GM06990 (cell line): ENCODE results near the gene KCNB1.

ENCODE experiments used
- DNase-seq: peaks from one replicate; pipeline ENCODE4 v3.0.0-alpha.2; 2011; ENCODE audit not compliant: insufficient read length; ENCODE audit errors: extremely low read depth
- H3K27me3 ChIP-seq: replicated peaks from 2 replicates; pipeline ENCODE4 v1.6.0; 2011; ENCODE audit warnings: low read length; ENCODE audit not compliant: control insufficient read depth, insufficient read depth
- H3K36me3 ChIP-seq: 2 replicates; pipeline ENCODE4 v1.5.1; 2011; ENCODE audit warnings: low read length; ENCODE audit not compliant: control insufficient read depth, insufficient read depth
- H3K4me3 ChIP-seq: replicated peaks from 2 replicates; pipeline ENCODE4 v1.5.1; 2011; ENCODE audit warnings: low read depth, mild to moderate bottlenecking, control low read depth, low read length
- TF ChIP-seq, protein P1 (sequence below): IDR thresholded peaks from 2 replicates; pipeline ENCODE4 v1.5.1; 2011; ENCODE audit warnings: low read length, control low read depth, mild to moderate bottlenecking, inconsistent platforms; ENCODE audit not compliant: insufficient read depth, poor library complexity, severe bottlenecking

The KCNB1 gene

GRCh38 chr20:49360242-49360968, 122.1 kb downstream of the KCNB1 start:
- TF ChIP-seq, protein P1, sequence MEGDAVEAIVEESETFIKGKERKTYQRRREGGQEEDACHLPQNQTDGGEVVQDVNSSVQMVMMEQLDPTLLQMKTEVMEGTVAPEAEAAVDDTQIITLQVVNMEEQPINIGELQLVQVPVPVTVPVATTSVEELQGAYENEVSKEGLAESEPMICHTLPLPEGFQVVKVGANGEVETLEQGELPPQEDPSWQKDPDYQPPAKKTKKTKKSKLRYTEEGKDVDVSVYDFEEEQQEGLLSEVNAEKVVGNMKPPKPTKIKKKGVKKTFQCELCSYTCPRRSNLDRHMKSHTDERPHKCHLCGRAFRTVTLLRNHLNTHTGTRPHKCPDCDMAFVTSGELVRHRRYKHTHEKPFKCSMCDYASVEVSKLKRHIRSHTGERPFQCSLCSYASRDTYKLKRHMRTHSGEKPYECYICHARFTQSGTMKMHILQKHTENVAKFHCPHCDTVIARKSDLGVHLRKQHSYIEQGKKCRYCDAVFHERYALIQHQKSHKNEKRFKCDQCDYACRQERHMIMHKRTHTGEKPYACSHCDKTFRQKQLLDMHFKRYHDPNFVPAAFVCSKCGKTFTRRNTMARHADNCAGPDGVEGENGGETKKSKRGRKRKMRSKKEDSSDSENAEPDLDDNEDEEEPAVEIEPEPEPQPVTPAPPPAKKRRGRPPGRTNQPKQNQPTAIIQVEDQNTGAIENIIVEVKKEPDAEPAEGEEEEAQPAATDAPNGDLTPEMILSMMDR: no peak
- Histone ChIP-seq H3K27me3 (no peaks in the 10 kb centered on the region; the same call in 1 of the 2 replicates), H3K36me3 (no peaks in the 10 kb centered on the region), H3K4me3 (no peak overlapping the region)
- no peak for DNase-seq

- Histone ChIP-seq H3K27me3 (no peaks in the 10 kb centered on the region; the same call in none of the 2 replicates), H3K4me3 (no peak overlapping the region), H3K36me3 (no peaks in the 10 kb centered on the region)
- DNase-seq: no peak
- TF ChIP-seq, protein P1: no peak
Measured at GRCh38 chr20:49356676-49357075, 125.8 kb downstream of the KCNB1 start.

- TF ChIP-seq, protein P1: no peak
- no peaks in the 10 kb centered on the region for H3K36me3 ChIP-seq
- no peaks in the 10 kb centered on the region; the same call in none of the 2 replicates for H3K27me3 ChIP-seq
- no peak for DNase-seq
- H3K4me3 ChIP-seq: no peak overlapping the region
Measured at GRCh38 chr20:49354673-49355072, 127.8 kb downstream of the KCNB1 start.

- Histone ChIP-seq H3K27me3 (no peaks in the 10 kb centered on the region; the same call in none of the 2 replicates), H3K36me3 (no peaks in the 10 kb centered on the region), H3K4me3 (no peak overlapping the region)
- DNase-seq: no peak
- TF ChIP-seq, protein P1: no peak
Measured at GRCh38 chr20:49353348-49353747, 129.1 kb downstream of the KCNB1 start.

- TF ChIP-seq, protein P1: no peak
- no peaks in the 10 kb centered on the region for H3K36me3 ChIP-seq
- no peak for DNase-seq
- no peaks in the 10 kb centered on the region; the same call in none of the 2 replicates for H3K27me3 ChIP-seq
- H3K4me3 ChIP-seq: no peak overlapping the region
Measured at GRCh38 chr20:49352751-49353150, 129.7 kb downstream of the KCNB1 start.
